Endothelial cell of umbilical vein (primary cell): ENCODE data around the gene STARD9. TPM values are rescaled to one million over a fixed set of nuclear protein-coding genes. Genes with fewer than 3 reads are reported as not detected.

Experiments used
- BruUV-seq: library from RNA; stranded (reverse); fragments of 400-500 nt; replicated peaks from 2 replicates; lab custom pipeline; 2021; lab: Mats Ljungman, UMichigan
- CTCF ChIA-PET: fragments of 300-600, 350-600 bp; sonication (Branson Sonifier 250); formaldehyde crosslinking; loops from one replicate; lab custom pipeline; 2021; ENCODE audit warnings: antibody characterized with exemption, inconsistent platforms; lab: Charles Lee
- POLR2A ChIA-PET: fragments of 300-600, 350-600 bp; sonication (Branson Sonifier 250); formaldehyde crosslinking; loops from one replicate; lab custom pipeline; 2021; ENCODE audit warnings: antibody characterized with exemption, inconsistent platforms; lab: Charles Lee
- DNase-seq: peaks from one replicate; pipeline ENCODE4 v3.0.0-alpha.2; 2011; ENCODE audit warnings: low read depth, low spot score
- FAIRE-seq: peaks from 2 replicates; lab custom pipeline; 2011; peaks lifted over from hg19 to GRCh38; lab: Jason Lieb, UNC
- H2AFZ ChIP-seq: 2 replicates; pipeline ENCODE4 v1.6.0; 2012; ENCODE audit warnings: low read depth, low read length, control low read depth, inconsistent platforms
- H3K27ac ChIP-seq: 2 replicates; pipeline ENCODE4 v1.5.1; 2011; ENCODE audit warnings: low read depth, mild to moderate bottlenecking, control low read depth, low read length, moderate library complexity; ENCODE audit not compliant: insufficient read depth
- H3K27me3 ChIP-seq, 2 experiments: 2 replicates each; pipeline versions ENCODE4 v1.6.0 to v1.6.1; 2011; ENCODE audit warnings: low read length in 2 of 2, mixed read lengths in 1 of 2; ENCODE audit not compliant: control insufficient read depth in 2 of 2, insufficient read depth in 2 of 2
- H3K36me3 ChIP-seq, 2 experiments: 2 replicates in 1 of 2; 3 replicates in 1 of 2; pipeline ENCODE4 v1.5.1; 2011; ENCODE audit warnings: low read length in 2 of 2, mild to moderate bottlenecking in 1 of 2, moderate library complexity in 1 of 2; ENCODE audit not compliant: control insufficient read depth in 2 of 2, insufficient read depth in 2 of 2; ENCODE audit errors: extremely low read depth in 1 of 2
- H3K4me1 ChIP-seq: 3 replicates; pipeline ENCODE4 v1.5.1; 2011; ENCODE audit warnings: mild to moderate bottlenecking, low read length; ENCODE audit not compliant: control insufficient read depth, insufficient read depth; ENCODE audit errors: extremely low read depth
- H3K4me2 ChIP-seq: 2 replicates; pipeline ENCODE4 v1.6.1; 2011; ENCODE audit warnings: low read length, control low read depth, mixed read lengths; ENCODE audit not compliant: insufficient read depth
- H3K4me3 ChIP-seq, 3 experiments: fragments of 200-600 bp in 1 of 3; sonication (generic), shearing (Covaris generic) in 1 of 3; replicated peaks in 1 of 3; 2 replicates each; pipeline ENCODE4 v1.5.1; 2011 to 2016; ENCODE audit warnings: control low read depth in 3 of 3, low read length in 3 of 3, mild to moderate bottlenecking in 2 of 3, inconsistent platforms in 1 of 3, low read depth in 1 of 3, moderate library complexity in 1 of 3; ENCODE audit not compliant: insufficient read depth in 1 of 3
- H3K79me2 ChIP-seq: 2 replicates; pipeline ENCODE4 v1.6.0; 2012; ENCODE audit warnings: low read length, inconsistent platforms; ENCODE audit not compliant: control insufficient read depth, insufficient read depth
- H3K9ac ChIP-seq: replicated peaks from 2 replicates; pipeline ENCODE3; 2011; ENCODE audit warnings: low read length, control low read depth; ENCODE audit not compliant: insufficient read depth; ENCODE audit errors: extremely low read depth
- H3K9me1 ChIP-seq: replicated peaks from 3 replicates; pipeline ENCODE4 v1.6.0; 2011; ENCODE audit warnings: mild to moderate bottlenecking, low read length; ENCODE audit not compliant: control insufficient read depth, insufficient read depth; ENCODE audit errors: extremely low read depth
- H3K9me3 ChIP-seq: replicated peaks from 2 replicates; pipeline ENCODE4 v1.5.1; 2012; ENCODE audit warnings: low read length, inconsistent platforms; ENCODE audit not compliant: control insufficient read depth, insufficient read depth
- H4K20me1 ChIP-seq: replicated peaks from 2 replicates; pipeline ENCODE3; 2011; ENCODE audit warnings: mild to moderate bottlenecking, low read length; ENCODE audit not compliant: control insufficient read depth, insufficient read depth; ENCODE audit errors: extremely low read depth
- CTCF ChIP-seq, 2 donors: IDR thresholded peaks; 1 replicate in 1 of 2; 2 replicates in 1 of 2; pipeline ENCODE4 v1.5.1; 2011; ENCODE audit warnings: low read length in 2 of 2, mild to moderate bottlenecking in 2 of 2, moderate library complexity in 2 of 2, control low read depth in 1 of 2, inconsistent platforms in 1 of 2, low read depth in 1 of 2; ENCODE audit not compliant: insufficient read depth in 1 of 2; ENCODE audit errors: extremely low read depth in 1 of 2
- EZH2 ChIP-seq: IDR thresholded peaks from 2 replicates; pipeline ENCODE4 v1.6.1; 2012; ENCODE audit warnings: borderline replicate concordance, low read depth, mild to moderate bottlenecking, moderate library complexity, low read length, inconsistent platforms; ENCODE audit not compliant: severe bottlenecking
- FOS ChIP-seq: IDR thresholded peaks from 2 replicates; pipeline ENCODE4 v1.6.1; 2011; ENCODE audit warnings: mild to moderate bottlenecking, low read length, moderate library complexity, borderline replicate concordance; ENCODE audit not compliant: insufficient read depth
- GATA2 ChIP-seq: IDR thresholded peaks from 2 replicates; pipeline ENCODE4 v1.7.0; 2011; ENCODE audit warnings: low read depth, mild to moderate bottlenecking, moderate library complexity, mixed read lengths, low read length; ENCODE audit not compliant: insufficient read length, insufficient read depth
- JUN ChIP-seq: IDR thresholded peaks from 2 replicates; pipeline ENCODE4 v1.6.1; 2011; ENCODE audit warnings: borderline replicate concordance, low read depth; ENCODE audit not compliant: insufficient read length, insufficient read depth
- MAX ChIP-seq: IDR thresholded peaks from 2 replicates; pipeline ENCODE4 v1.6.1; 2011; ENCODE audit not compliant: insufficient read depth, insufficient read length
- MYC ChIP-seq: IDR thresholded peaks from one replicate; pipeline ENCODE4 v1.6.1; 2011; ENCODE audit warnings: mild to moderate bottlenecking, low read depth, low read length
- POLR2A ChIP-seq: IDR thresholded peaks from 2 replicates; pipeline ENCODE4 v1.6.1; 2012; ENCODE audit warnings: low read depth, mild to moderate bottlenecking, control low read depth, low read length
- POLR2AphosphoS5 ChIP-seq: IDR thresholded peaks from 2 replicates; pipeline ENCODE4 v1.6.1; 2012; ENCODE audit warnings: low read depth, mild to moderate bottlenecking, control low read depth, low read length, moderate library complexity; ENCODE audit not compliant: insufficient read depth
- dilution Hi-C: fragments of 300-500 bp; cut with MboI; formaldehyde crosslinking; loops from one replicate; pipeline ENCODE4 v1.15.0; 2019; ENCODE audit warnings: low sequenced_read_pairs; ENCODE audit not compliant: extremely low pct_ligation_motif_present
- intact Hi-C: fragments of 100-400 bp; cut with micrococcal nuclease; formaldehyde crosslinking; loops from one replicate; pipeline ENCODE4 v1.10.0; 2022
- polyA plus RNA-seq, 4 experiments: library from polyadenylated mRNA; depleted of rRNA in 3 of 4; stranded (reverse) in 3 of 4; unstranded in 1 of 4; fragments of >200 nt; gene quantifications; 2 replicates each; pipeline versions ENCODE4 v1.2.1 to v1.2.3, GENCODE V29; 2011 to 2012; ENCODE audit warnings: missing spikeins in 1 of 4
- total RNA-seq: library from RNA; stranded (reverse); gene quantifications from 2 replicates; pipeline ENCODE4 v1.2.3, GENCODE V29; 2021

The STARD9 gene
- total and polyA plus RNA-seq, 2 donors (not counting 3 experiments of a cell fraction or from before 2014, with no cell fraction given) = 4.6 to 17.5 TPM

GRCh38 chr15:42704492-42704926 is 129.1 kb downstream of the STARD9 start:
- intact Hi-C loops = loop anchor here (1.0 to 10.0 kb wide), 4 partner anchors 222 to 580 kb away; no protein-coding TSS in a partner anchor
- Histone ChIP-seq H3K9ac (no peak overlapping the region), H3K9me1 (no peaks in the 10 kb centered on the region), H3K9me3 (no peaks in the 10 kb centered on the region), H3K4me2 (no peak overlapping the region), H3K4me3 (no peak overlapping the region), H3K36me3 (no peaks in the 10 kb centered on the region), H3K27ac (no peak overlapping the region), H3K79me2 (no peaks in the 10 kb centered on the region), H3K27me3 (no peaks in the 10 kb centered on the region), H3K4me1 (peaks cover 12% of the 10 kb centered on the region), H2AFZ (no peak overlapping the region), H4K20me1 (no peaks in the 10 kb centered on the region)
- POLR2A ChIA-PET = no interaction called here
- peak; percentile 79 for DNase-seq
- dilution Hi-C loops = no loop called here
- TF ChIP-seq CTCF (IDR thresholded peaks at IDR 0.05; ENCODE audit: extremely low read depth in 1 of 2, insufficient read depth in 1 of 2, low read depth in 1 of 2, low read length in 2 of 2) (peak; percentile 81 to 85), FOS (no peak)
- peak; percentile 83 for FAIRE-seq
- BruUV-seq = no TSS peak
- CTCF ChIA-PET = interaction anchor here (1.0 to 6.3 kb wide), 11 partner anchors 8 to 581 kb away, joined by 3 to 75 read pairs (median 6); no protein-coding TSS in a partner anchor

- no peak overlapping the region for H3K4me2 ChIP-seq
- no peaks in the 10 kb centered on the region for H3K9me1 ChIP-seq
- H3K36me3 ChIP-seq = no peaks in the 10 kb centered on the region
- H3K9ac ChIP-seq = no peak overlapping the region
- no TSS peak for BruUV-seq
- no peaks in the 10 kb centered on the region for H3K27me3 ChIP-seq
- peaks cover 12% of the 10 kb centered on the region for H3K4me1 ChIP-seq
- H3K9me3 ChIP-seq = no peaks in the 10 kb centered on the region
- no peak overlapping the region for H3K4me3 ChIP-seq
- TF ChIP-seq EZH2 (no peak), CTCF (IDR thresholded peaks at IDR 0.05; ENCODE audit: extremely low read depth in 1 of 2, insufficient read depth in 1 of 2, low read depth in 1 of 2, low read length in 2 of 2) (no peak), GATA2 (no peak), JUN (no peak), POLR2A (no peak), MYC (no peak), FOS (no peak), MAX (no peak), POLR2AphosphoS5 (no peak)
- H3K79me2 ChIP-seq = no peaks in the 10 kb centered on the region
- dilution Hi-C loops = no loop called here
- H2AFZ ChIP-seq = no peak overlapping the region
- intact Hi-C loops = loop anchor here (10.0 kb wide), 3 partner anchors 329 to 579 kb away; no protein-coding TSS in a partner anchor
- H3K27ac ChIP-seq = no peak overlapping the region
- ChIA-PET CTCF (interaction anchor here (1.0 to 6.3 kb wide), 6 partner anchors 17 to 580 kb away, joined by 3 to 75 read pairs (median 24); no protein-coding TSS in a partner anchor), POLR2A (no interaction called here)
- H4K20me1 ChIP-seq = no peaks in the 10 kb centered on the region
- DNase-seq (no peak), FAIRE-seq (no peak)
These were observed 129.9 kb downstream of the STARD9 start for GRCh38 chr15:42705336-42705735.
